IPS-15b (cell line): ENCODE data around the gene MVB12B.

Experiments used
- H3K27me3 ChIP-seq: one replicate; pipeline ENCODE4 v1.6.1; 2013; ENCODE audit warnings: low read length; ENCODE audit not compliant: control insufficient read depth, insufficient read depth
- H3K36me3 ChIP-seq: one replicate; pipeline ENCODE4 v1.6.1; 2013; ENCODE audit warnings: low read length; ENCODE audit not compliant: control insufficient read depth, insufficient read depth
- H3K4me1 ChIP-seq: one replicate; pipeline ENCODE4 v1.6.1; 2013; ENCODE audit warnings: mild to moderate bottlenecking, low read length; ENCODE audit not compliant: control insufficient read depth, insufficient read depth
- H3K4me3 ChIP-seq: one replicate; pipeline ENCODE4 v1.5.1; 2013; ENCODE audit warnings: low read depth, low read length
- H3K9ac ChIP-seq: one replicate; pipeline ENCODE4 v1.6.1; 2013; ENCODE audit warnings: low read depth, mild to moderate bottlenecking, low read length
- H3K9me3 ChIP-seq: one replicate; pipeline ENCODE4 v1.6.1; 2013; ENCODE audit warnings: mild to moderate bottlenecking, low read length; ENCODE audit not compliant: control insufficient read depth, insufficient read depth

Gene MVB12B

DNA sequence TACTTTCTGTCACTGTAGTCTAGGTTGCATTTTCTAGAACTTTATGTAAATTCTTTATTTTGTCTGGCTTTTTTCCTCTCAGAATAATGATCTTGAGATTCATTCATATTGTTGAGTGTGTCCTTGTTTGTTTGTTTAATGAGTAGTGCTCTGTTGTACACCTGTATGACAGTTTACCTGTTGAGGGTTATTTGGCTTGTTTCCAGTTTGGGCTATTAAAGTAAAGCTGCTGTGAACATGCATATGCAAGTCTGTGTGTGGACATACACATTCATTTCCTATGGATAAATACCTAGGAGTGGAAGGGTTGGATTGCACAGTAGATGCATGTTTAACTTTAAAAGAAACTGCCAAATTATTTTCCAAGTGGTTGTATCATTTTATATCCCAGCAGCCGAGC lies 30.4 kb downstream of the MVB12B start:
- H3K4me1 ChIP-seq, result no peaks in the 10 kb centered on the region
- H3K36me3 ChIP-seq, result no peaks in the 10 kb centered on the region
- H3K9me3 ChIP-seq, result no peaks in the 10 kb centered on the region
- H3K9ac ChIP-seq, result no peak overlapping the region
- no peaks in the 10 kb centered on the region for H3K27me3 ChIP-seq
- H3K4me3 ChIP-seq, result no peak overlapping the region

DNA sequence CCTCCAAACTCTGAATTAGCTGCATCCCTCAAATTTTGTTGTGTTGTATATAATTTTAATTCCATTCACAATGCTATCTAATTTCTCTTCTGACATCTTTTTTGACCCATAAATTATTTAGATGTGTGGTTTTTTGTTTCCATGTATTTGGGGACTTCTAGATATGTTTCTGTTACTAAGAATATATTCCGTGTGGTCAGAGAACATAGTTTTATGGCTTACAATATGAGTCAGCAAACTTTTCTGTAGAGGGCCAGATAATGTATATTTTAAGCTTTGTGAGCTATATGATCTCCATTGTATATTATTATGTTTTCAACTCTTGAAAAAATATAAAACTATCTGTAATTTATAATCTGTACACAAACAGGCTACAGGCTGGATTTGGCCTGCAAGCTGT lies 33.4 kb downstream of the MVB12B start:
- H3K27me3 ChIP-seq, result no peaks in the 10 kb centered on the region
- H3K9ac ChIP-seq, result no peak overlapping the region
- H3K36me3 ChIP-seq, result no peaks in the 10 kb centered on the region
- no peaks in the 10 kb centered on the region for H3K4me1 ChIP-seq
- H3K9me3 ChIP-seq, result no peaks in the 10 kb centered on the region
- no peak overlapping the region for H3K4me3 ChIP-seq

DNA sequence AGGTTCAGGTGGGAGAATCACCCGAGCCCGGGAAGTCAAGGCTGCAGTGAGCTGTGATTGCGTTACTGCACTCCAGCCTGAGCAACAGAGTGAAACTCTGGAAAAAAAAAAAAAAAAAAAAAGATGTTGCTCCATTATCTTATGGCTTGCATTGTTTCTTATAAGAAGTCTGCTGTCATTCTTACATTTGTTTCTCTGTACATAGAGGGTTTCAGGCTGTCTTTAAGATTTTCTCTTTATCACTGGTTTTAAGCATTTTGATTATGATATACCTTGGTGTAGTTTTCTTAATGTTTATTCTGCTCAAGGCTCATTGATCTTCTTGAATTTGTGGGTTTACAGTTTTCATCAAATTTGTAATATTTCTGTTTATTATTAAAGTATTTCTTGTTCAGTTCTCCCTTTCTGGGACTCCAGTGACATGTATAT lies 35.2 kb downstream of the MVB12B start:
- H3K9ac ChIP-seq, result no peak overlapping the region
- no peaks in the 10 kb centered on the region for H3K9me3 ChIP-seq
- H3K4me1 ChIP-seq, result no peaks in the 10 kb centered on the region
- H3K27me3 ChIP-seq, result no peaks in the 10 kb centered on the region
- no peak overlapping the region for H3K4me3 ChIP-seq
- no peaks in the 10 kb centered on the region for H3K36me3 ChIP-seq

DNA sequence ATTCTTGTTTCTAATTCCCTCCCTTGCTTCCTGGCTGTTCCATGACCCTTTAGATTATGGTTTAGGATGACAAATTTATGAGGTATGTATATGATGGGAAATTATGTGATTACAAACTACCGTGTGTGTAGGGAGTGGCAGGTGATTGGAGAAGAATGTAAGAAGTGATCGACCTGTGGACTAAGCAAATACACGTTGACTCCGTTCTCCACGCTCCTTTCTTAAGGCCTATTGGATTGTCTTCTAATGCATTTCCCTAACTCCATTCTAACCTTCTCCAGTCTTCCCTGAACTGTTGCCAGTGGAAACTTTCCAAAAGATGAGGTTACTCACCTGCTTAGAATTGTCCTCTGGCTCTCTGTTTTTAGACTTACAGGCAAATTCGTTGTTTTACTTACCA lies 36.6 kb downstream of the MVB12B start:
- H3K9ac ChIP-seq, result no peak overlapping the region
- no peaks in the 10 kb centered on the region for H3K4me1 ChIP-seq
- H3K27me3 ChIP-seq, result no peaks in the 10 kb centered on the region
- H3K36me3 ChIP-seq, result no peaks in the 10 kb centered on the region
- H3K9me3 ChIP-seq, result no peaks in the 10 kb centered on the region
- H3K4me3 ChIP-seq, result no peak overlapping the region

DNA sequence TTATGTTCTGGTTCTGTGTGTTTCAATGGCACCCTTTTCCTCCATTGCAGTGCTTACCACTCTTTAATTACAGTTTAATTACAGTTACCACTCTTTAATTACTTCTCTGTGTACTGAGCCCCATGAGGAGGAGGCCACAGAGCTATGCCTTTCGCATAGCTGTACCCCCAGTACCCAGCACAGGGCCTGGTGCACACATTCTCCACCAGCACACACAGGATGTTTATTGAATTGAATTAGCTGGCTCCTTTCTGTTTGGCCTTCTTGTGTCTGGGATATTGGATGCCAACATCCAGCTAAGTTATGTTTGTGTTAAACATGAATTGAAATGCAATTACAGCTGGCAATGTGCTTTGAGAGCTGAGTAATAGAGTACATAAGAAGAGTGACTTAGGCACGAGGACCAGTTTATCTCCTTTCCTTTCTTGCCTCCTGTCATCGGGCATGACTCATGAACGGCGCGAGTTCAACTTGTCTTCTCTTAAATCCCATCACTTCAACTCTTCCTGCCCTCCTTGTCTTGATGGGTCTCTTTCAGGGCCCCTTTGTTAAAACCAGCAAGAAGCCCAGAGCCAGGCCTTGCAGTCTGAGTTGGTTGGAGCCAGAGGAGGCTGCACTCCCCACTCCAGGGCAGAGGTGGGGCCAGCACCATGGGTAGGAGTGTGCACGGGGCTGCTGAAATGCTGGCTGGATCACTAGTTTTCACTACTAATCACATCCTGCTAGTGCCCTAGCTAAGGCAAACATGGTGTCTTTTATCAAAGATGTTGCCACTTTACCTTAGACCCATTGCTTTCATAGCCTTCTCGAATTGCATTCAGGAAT lies 37.4 kb downstream of the MVB12B start:
- Histone ChIP-seq H3K9ac (no peak overlapping the region), H3K36me3 (no peaks in the 10 kb centered on the region), H3K27me3 (no peaks in the 10 kb centered on the region), H3K4me3 (no peak overlapping the region), H3K4me1 (no peaks in the 10 kb centered on the region), H3K9me3 (no peaks in the 10 kb centered on the region)

DNA sequence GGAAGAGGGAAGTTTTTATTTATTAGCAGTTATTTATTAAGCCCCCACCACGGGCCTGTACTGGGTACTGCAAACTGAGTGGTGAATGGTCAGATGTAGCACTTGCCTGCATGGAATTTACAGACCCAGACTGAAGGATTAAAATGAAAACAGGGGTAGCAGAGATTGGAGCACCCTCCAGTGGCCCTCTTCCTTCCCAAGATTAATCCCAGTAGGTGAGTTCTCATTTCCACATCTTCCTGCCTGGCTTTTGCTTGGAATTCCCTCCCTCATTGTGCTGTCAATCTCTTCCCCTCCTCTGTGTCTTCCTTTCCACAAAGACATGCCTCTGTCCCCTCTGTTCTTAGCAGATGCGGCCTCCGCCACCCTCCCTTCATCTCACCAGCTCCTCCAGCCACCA lies 39.2 kb downstream of the MVB12B start:
- Histone ChIP-seq H3K36me3 (no peaks in the 10 kb centered on the region), H3K4me1 (no peaks in the 10 kb centered on the region), H3K27me3 (no peaks in the 10 kb centered on the region), H3K9ac (no peak overlapping the region), H3K4me3 (no peak overlapping the region), H3K9me3 (no peaks in the 10 kb centered on the region)

DNA sequence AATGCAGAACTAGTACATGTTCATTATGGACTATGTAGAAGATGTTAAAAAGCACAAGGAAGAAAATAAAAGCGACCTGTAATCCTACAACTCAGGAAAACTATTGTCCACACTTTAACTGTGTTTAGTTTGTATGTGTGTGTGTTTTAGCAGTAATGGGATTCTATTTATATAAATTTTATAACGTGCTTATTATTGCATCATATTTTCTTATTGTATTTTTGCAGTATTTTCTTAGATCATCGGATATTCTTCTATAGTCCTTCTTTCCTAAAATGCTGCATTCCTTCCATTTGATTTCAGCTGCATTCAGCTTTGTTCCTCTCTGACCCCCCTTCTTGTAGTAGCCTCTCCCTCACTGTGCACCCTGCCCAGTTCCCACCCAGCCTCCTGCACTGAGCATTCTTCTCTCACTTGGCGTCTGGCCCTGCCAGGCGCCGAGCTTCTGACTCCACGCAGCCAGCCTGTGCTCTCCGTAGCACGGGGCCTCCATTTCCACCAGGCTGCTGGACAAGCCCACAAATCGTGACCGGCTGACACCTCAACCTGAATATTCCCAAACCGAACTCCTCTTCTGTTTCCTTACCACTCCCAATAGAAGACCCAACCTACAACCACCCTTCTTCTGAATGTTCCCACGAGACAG lies 39.9 kb downstream of the MVB12B start:
- no peaks in the 10 kb centered on the region for H3K4me1 ChIP-seq
- no peaks in the 10 kb centered on the region for H3K27me3 ChIP-seq
- H3K9ac ChIP-seq, result no peak overlapping the region
- no peaks in the 10 kb centered on the region for H3K36me3 ChIP-seq
- H3K9me3 ChIP-seq, result no peaks in the 10 kb centered on the region
- no peak overlapping the region for H3K4me3 ChIP-seq

DNA sequence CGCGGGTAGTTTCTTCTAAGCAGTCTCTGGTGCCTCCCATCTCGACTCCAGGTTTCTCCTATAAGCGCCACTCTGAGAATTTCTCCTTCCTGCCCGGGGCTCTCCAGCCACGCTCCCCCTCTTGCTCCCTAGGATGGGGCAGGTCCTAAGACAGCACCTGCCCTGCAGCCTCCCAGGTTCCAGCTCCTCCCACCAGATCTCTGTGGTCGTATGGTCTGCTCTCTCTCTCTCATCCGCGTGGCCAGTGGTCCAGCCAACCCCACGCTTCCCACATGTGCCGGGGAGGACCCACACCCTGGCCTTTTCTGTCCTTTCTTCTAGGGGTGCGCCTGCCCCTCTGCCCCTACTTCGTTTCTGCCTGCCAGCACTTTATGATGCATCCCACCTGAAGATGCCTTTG lies 40.5 kb downstream of the MVB12B start:
- Histone ChIP-seq H3K4me3 (no peak overlapping the region), H3K27me3 (no peaks in the 10 kb centered on the region), H3K9ac (no peak overlapping the region), H3K9me3 (no peaks in the 10 kb centered on the region), H3K4me1 (no peaks in the 10 kb centered on the region), H3K36me3 (no peaks in the 10 kb centered on the region)

DNA sequence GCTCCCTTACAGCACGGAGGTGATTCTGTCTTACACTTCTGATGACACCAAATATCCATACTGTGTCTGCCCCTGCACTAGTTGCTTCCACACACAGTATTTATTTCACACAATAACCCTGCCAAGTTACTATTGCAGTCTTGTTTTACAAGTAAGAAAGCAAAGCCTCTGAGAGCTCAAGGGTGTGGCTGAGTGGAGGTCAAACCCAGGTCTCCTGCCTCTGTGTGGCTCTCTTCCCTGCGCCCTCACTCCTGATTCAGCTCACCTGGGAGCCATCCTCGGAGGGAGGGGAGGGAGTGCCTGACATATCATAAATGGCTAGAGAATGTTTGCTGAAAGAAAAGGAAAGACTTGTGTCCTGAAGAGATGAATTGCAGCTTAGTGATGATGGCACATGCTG lies 41.0 kb downstream of the MVB12B start:
- H3K9ac ChIP-seq, result no peak overlapping the region

DNA sequence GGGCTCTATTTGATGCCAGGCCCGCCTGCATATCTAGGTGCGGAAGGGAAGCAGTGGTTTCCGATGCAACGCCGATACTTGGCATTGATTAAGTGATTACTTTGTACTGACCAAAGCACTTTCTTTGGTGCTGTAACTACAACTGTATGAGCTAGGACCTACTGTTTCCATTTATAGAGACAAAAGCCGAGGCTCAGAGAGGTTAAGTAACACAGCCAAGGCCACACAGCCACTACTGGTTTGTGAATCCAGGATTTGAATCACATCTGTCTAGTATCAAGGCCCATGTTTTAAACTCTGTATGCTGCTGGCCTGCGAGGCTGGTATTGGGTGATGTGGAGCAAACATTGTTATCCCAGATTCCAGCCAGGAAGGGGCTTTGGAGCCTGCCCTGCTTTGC lies 41.4 kb downstream of the MVB12B start:
- Histone ChIP-seq H3K4me3 (no peak overlapping the region), H3K9ac (no peak overlapping the region), H3K4me1 (no peaks in the 10 kb centered on the region), H3K36me3 (no peaks in the 10 kb centered on the region), H3K9me3 (no peaks in the 10 kb centered on the region), H3K27me3 (no peaks in the 10 kb centered on the region)

More for the DNA sequence above, 41.0 kb downstream of the MVB12B start:
- no peaks in the 10 kb centered on the region for H3K36me3 ChIP-seq
- no peaks in the 10 kb centered on the region for H3K27me3 ChIP-seq
- H3K4me1 ChIP-seq, result no peaks in the 10 kb centered on the region
- H3K4me3 ChIP-seq, result no peak overlapping the region
- H3K9me3 ChIP-seq, result no peaks in the 10 kb centered on the region

DNA sequence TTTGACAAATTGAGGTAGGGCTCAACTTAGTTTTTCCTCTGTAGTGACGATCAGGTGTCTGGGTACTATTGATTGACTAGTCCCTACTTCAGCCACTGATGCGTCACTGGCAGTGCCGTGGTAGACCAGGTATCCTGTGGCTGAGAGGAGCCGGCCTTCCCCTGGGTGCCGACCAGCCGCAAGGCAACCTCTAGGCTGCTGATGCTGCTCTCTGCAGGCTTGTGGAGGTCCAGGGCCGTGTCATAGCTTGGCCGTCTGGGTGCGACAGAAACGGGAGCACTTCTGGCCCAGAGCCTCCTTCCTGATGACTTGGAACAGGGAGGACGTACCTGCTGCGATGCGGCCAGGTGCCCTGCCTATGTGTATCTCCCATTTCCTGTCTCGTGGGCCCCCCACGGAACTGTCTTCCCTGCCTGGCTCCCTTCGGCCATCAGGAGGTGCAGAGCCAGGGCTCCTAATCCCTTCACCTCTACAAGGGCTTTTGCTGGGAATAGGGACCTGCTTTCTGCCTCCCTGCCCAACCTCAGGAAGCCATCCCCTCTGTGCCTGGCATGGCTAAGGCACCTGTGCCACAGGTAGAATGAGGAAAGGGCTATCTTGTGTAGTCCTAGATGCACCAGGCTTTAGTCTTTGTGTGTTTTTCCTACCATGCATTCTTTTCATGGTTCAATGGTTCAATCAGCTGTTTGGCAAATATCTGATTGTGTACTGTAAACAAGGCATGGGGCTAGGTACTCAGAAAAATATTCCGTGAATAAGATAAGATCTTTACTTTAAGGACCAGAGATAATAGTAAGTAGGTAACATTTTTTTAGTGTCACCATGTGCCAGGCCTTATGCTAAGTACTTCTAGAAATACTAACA lies 44.6 kb downstream of the MVB12B start:
- H3K36me3 ChIP-seq, result no peaks in the 10 kb centered on the region
- no peaks in the 10 kb centered on the region for H3K27me3 ChIP-seq
- peaks cover 10% of the 10 kb centered on the region for H3K4me1 ChIP-seq
- H3K9ac ChIP-seq, result no peak overlapping the region
- no peaks in the 10 kb centered on the region for H3K9me3 ChIP-seq
- no peak overlapping the region for H3K4me3 ChIP-seq
